DMS153 (cell line): Measurements from ENCODE around the gene KLHDC9.

Experiments
- DNase-seq: peaks from one replicate; lab custom pipeline; 2025; lab: John Stamatoyannopoulos, UW

Gene KLHDC9

DNA sequence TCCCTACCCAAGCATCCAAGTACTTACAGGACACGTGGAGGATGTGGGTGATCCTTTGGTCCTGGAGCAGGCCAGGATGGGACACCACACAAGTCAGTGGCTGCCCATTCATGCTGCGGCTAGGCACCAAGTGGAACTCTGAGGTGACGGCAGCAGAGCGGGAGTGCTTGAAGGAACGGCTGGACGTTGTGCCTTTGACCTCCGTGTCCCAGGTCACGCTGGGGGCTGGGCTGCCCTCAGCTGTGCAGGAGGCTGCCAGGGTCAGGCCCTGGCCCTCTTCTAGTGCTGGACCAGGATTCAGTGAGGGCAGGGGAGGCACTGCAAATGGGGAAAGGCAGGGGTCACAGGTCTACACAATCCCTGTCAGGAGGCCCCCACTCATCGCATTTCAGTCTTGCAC lies 20.7 kb upstream of the KLHDC9 start:
- no peak for DNase-seq

GRCh38 chr1:161079436-161080110 lies 18.6 kb upstream of the KLHDC9 start:
- no peak for DNase-seq

DNA sequence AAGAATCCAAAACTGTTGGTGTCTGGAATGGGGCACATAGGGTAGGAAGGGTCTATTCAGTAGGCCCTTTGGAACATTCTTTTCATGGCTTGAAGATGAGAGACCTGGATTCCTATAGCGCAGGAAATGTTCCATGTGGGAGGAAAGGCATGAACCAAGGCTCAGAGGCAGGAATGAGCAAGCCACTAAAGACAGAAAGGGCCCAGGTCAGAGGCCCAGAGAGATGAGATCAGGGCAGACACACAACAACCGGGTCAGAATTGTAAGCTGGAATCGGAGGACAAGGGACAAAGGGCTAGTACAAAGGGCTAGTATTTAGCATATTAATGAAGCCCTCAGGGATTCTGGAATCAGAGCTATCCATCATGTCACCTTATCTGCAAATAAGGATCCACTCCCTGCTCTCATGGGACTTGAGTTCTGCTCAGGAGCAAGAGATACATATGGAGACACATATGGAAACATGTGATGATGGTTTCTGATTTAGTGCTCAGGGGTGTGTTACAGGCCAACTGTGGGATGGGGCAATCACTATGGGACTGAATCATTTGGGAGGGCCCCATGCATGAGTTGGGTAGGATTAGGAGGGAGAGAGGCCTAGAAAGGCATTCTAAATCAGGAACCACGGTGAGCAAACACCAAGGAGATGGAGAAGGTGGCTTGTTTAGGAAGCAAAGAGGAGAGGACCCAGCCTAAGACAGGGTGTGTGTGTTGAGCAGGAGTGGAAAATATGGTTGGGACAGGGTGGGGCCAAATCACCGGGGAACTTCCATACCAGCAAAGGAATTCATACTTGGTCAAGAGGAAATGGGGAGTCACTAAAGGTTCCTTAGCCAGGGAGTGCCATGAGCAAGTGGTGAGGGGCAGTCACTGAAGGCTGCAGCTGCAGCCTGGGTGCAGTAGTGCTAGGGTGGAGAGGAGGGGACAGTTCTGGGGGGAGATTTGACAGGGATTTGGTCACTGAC lies 17.4 kb upstream of the KLHDC9 start:
- DNase-seq = no peak

DNA sequence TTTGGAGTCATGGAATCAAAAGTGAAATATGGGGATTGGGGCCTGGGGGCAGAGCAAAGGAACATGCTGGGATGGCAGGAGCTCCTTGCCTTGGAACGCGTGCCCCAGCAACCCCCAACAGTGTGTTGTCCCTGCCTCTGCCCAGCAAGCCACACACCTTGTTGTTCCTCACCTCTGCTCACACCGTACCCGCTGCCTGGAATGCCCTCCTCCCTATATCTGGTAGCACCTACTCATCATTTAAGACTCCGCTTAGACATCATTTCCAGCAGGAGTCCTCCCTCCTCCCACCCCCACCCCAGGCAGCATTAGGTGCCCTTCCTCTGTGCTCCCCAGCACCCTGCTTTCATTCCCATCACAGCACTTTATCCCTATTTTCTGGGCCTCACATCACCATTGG lies 16.6 kb upstream of the KLHDC9 start:
- no peak for DNase-seq

DNA sequence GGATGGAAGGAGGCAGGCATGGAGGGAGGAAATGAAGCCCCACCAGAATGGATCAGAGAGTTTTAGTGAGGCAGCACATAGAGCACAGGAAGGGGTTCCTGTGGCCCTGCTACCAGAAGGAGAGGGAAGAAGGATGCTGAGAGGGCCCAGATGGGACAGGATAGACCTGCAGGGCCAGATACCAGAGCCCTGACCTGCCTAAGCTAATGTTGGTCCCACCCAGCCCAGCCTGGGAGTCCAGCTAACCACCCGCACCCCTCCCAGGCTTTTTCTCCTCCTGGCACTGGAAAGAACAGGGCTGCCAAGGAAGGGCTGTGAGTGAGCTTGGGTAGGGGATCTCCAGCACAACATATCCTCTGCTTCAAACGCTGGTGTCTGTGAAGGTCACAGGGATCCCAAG lies 15.7 kb upstream of the KLHDC9 start:
- DNase-seq = no peak

DNA sequence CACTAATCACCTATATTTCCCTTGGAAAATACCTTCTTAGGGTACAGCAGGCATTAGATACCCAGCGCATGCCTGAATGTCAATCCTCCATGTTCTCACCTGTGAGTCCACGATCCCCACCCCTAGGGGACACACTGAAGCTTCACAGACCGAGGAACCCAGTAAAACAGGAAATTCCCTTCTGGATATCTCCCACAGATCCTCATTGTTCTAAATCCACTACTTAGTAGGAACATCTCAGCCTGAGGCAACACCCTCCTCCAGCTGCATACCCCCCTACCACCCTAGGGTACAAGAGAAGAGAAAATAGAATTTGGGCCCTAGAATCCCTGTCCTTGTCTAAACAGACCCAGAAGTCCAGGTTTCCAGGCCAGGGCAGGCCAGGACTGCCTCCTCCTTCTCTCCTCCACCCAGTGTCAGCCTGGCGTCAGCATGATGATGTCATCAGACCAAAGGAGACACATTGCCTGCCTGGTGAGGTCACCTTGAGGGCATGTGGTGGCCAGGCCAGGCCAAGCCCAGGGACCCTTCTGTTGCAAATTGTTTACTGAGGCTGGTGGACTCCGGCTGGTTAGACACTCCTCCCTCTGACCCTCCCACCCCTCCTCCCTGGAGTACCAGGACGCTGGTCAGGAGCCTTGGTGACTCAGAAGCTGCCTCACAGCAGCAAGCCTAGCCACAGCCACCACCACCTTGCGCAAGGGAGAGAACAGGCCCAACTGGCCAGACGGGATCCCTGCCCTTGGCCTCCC lies 15.0 kb upstream of the KLHDC9 start:
- peak; percentile 16 for DNase-seq

- no peak for DNase-seq
Observed at GRCh38 chr1:161083748-161084596, 14.2 kb upstream of the KLHDC9 start.

GRCh38 chr1:161084597-161084988 lies 13.6 kb upstream of the KLHDC9 start:
- no peak for DNase-seq

GRCh38 chr1:161085165-161085564 lies 13.0 kb upstream of the KLHDC9 start:
- DNase-seq = no peak

- DNase-seq = no peak
Observed at GRCh38 chr1:161086457-161086856, 11.7 kb upstream of the KLHDC9 start.

DNA sequence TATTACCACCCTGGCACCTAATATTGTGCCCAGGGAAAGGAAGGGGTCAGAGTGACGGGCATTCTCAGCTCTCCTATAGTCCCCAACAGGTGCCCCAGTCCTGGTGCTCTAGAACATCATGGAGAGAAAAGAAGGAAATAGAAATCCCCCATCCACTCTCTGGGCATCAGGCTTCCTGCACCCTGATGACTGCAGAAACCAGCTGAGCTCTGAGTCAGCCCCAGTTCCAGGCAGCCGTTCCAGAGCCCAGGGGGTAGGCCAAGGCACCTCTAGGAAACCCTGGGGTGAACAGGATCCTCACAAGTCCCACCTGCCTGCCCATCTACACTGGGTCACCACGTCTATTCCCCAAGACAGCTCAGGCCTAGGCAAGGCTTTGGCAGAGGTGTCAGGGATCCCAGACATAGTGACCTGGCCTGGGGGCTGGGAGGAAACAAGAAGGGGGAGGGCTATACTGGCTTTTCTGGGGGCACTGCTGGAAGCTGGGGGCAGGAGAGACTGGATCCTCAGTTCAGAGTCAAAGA lies 9.5 kb upstream of the KLHDC9 start:
- DNase-seq = no peak

- DNase-seq = no peak
Observed at GRCh38 chr1:161089251-161089924, 8.8 kb upstream of the KLHDC9 start, which contains the start of gene NECTIN4. Gene NECTIN4, minus strand, starts transcription at chr1:161089558. Its CDS starts 262 bp downstream, at chr1:161089296.

DNA sequence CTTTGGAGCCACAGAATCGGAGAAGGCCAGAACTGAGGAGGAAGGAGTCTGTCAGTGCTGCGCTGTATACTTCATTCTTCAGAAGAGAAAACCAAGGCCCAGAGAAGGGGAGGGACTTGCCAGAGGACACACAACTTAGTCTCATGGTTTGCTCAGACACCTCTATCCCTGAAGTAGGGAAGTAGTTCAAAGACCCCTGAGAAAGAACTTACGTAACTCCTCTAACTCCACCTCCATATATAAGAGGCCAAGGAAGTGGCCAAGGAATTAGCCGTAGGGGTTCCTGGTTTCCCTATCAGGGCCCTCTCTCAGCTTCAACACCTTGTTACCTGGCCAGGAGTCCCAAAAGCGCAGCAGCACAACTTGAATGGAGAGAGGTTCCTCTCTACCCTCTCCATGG lies 8.2 kb upstream of the KLHDC9 start:
- no peak for DNase-seq

GRCh38 chr1:161090617-161091016 lies 7.5 kb upstream of the KLHDC9 start:
- DNase-seq = no peak

GRCh38 chr1:161091093-161091492 lies 7.1 kb upstream of the KLHDC9 start:
- DNase-seq = no peak

DNA sequence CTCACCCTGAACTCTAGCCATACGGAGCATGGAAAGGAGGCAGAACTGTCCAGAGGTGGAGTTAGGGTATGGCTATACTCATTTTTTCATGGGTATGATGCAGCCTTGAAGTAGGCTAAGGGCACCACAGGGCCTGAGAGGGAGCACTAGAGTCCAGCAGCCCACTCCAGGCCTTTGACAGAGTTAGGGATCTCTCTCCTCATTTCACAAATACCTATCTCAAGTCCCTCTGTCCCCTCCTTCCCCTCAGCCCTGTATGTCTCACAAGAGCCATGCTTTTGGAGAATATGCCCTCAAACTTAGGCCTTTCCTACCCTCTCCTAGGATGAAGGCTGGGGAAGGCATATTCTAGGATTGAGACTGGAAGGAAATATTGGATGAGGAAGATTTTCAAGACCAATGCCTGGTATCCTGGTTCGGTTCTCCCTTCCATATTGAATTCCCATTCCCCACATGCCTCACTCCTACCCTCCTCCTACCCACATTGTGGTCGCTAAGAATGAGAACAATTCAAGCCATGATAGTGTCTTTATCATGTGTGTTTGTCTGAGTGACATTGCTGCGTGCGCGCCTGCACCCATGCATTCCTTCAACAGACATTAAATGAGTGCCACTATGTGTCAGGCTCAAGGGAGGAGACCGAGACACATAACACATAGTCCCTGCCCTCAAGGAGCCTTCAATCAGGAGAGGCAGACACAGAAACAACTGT lies 6.2 kb upstream of the KLHDC9 start:
- no peak for DNase-seq

DNA sequence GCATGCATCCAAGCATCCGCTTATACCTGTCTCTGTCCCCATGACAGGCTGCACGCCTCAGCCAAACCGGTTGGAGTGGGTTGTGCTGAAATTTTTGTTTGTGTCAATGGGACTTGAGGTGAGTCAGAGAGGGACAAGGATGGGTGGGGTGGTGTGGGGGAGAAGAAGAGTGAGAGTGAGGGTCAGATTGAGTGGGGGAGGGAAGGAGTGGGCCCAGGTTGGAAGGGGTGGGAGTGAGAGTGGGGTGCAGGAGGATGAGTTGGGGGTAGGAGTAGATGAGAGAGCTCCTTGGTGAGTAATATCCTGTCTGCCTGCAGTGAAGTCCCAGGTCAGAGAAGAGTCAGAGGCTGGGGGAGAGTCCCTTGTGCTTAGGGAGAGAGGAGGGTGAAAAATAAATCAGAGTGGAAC lies 5.5 kb upstream of the KLHDC9 start:
- DNase-seq = no peak

GRCh38 chr1:161094481-161094880 lies 3.7 kb upstream of the KLHDC9 start:
- DNase-seq = no peak

- DNase-seq = no peak
Observed at GRCh38 chr1:161095230-161095629, 2.9 kb upstream of the KLHDC9 start.

DNA sequence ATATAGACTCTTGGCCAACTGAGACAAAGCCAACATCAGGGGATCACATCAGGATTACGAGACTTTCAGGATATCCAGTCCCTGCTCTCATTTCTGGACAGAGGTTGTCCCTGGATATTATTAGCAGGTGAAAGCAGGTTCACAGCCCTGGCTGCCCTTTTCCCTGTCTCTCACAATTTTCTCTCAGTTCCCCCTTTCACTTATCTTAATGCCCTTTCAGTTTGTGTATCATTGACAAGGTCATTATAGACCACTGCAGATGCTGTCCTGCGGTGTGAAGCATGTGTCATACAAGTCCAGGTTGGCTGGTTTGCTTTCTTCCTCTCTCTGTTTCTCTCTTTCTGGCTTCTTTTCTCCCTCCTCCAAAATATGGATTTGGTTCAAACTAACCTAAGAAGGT lies 2.1 kb upstream of the KLHDC9 start:
- DNase-seq = no peak
